ENCODE data around the gene SCAI. TPM values are rescaled to one million over a fixed set of nuclear protein-coding genes. Genes with fewer than 3 reads are reported as not detected.

SCAI gene
- total RNA-seq, 1 experiment from 2014 or later, result 15.5 TPM

DNA sequence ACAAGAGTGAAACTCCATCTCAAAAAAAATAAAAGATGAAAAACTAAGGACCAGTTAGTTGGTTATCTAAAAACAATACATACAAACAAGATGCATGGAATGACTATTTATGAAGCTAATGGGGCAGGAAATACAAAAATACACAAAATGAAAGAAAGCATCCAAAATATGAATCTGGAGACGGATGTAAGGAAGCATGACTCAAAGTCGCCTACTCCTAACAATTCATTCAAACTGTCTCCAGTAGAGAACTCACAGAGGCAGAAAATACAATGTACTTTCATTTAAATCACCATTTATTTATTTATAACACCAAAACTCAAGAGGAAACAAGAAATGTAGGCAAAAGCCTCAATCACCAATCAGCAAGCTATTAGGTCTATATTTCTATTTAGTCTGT lies 68.4 kb downstream of the SCAI start:
- WGBS (ENCODE audit: extremely low coverage, insufficient read length, low lambda C conversion rate), result no CpG with 5 or more reads among the region's 2 CpGs
- H3K56ac ChIP-seq (ENCODE audit: insufficient read length, low read depth, low read length), result no peak overlapping the region
- no peak overlapping the region; a peak in 1 of 7 replicates for H3K27ac Mint-ChIP-seq

More for the DNA sequence above, 68.4 kb downstream of the SCAI start:
- no peak overlapping the region for H4K8ac ChIP-seq (replicated peaks; ENCODE audit: insufficient read length, low read depth, low read length)
- H2BK12ac ChIP-seq (ENCODE audit: insufficient read length, low read depth, low read length), result no peak overlapping the region
- no peak overlapping the region for H3K4ac ChIP-seq (ENCODE audit: low read depth, low read length)
- DNase-seq, result no peak
- no peaks in the 10 kb centered on the region for H3K79me2 ChIP-seq (ENCODE audit: insufficient read depth, low read length)
- H3K4me1 ChIP-seq (ENCODE audit: insufficient read depth, low read length), result no peaks in the 10 kb centered on the region
- TF ChIP-seq CTCF (conservative IDR thresholded peaks at IDR 0.05), result no peak
- no peak overlapping the region for H4K91ac ChIP-seq (ENCODE audit: insufficient read length, low read depth, low read length)
- no peak overlapping the region for H3K9ac ChIP-seq (ENCODE audit: extremely low read depth, insufficient read length, low read length)
- no peak overlapping the region for H3K23ac ChIP-seq (ENCODE audit: insufficient read length, low read depth, low read length)
- no peaks in the 10 kb centered on the region for H3K23me2 ChIP-seq (ENCODE audit: insufficient read length, low read depth, low read length, poor library complexity, severe bottlenecking)
- no peak overlapping the region for H3K4me2 ChIP-seq (ENCODE audit: insufficient read depth, insufficient read length, low read length)
- H2AK5ac ChIP-seq (ENCODE audit: insufficient read length, low read length), result no peak overlapping the region
- H3K27me3 Mint-ChIP-seq (ENCODE audit: low read depth), result no peaks in the 10 kb centered on the region
- no peak overlapping the region for H3T11ph ChIP-seq (ENCODE audit: low read length)
- no peaks in the 10 kb centered on the region for H3K79me1 ChIP-seq (ENCODE audit: insufficient read depth, low read depth, low read length, poor library complexity, severe bottlenecking)
- peaks cover 0 to 3% (median 0%) of the 10 kb centered on the region in 3 experiments; a peak in 2 of 7 replicates for H3K36me3 Mint-ChIP-seq (ENCODE audit: insufficient read depth in 1 of 3, low read depth in 3 of 3)
- no peaks in the 10 kb centered on the region for H3K4me1 Mint-ChIP-seq
- H2BK5ac ChIP-seq (ENCODE audit: insufficient read length, low read length), result no peak overlapping the region
- no peaks in the 10 kb centered on the region for H3K9me3 ChIP-seq (ENCODE audit: control insufficient read depth, low read depth, low read length)
- H3K27ac ChIP-seq (ENCODE audit: insufficient read length, low read depth, low read length), result no peak overlapping the region
- no peak overlapping the region for H3K4me3 Mint-ChIP-seq
- no peaks in the 10 kb centered on the region for H4K20me1 ChIP-seq (ENCODE audit: control insufficient read depth, insufficient read depth, insufficient read length)
- no peaks in the 10 kb centered on the region for H3K27me3 ChIP-seq (ENCODE audit: insufficient read depth, low read length)
- no peak overlapping the region for H2BK120ac ChIP-seq (ENCODE audit: low read depth, low read length, poor library complexity, severe bottlenecking)
- no peak overlapping the region for H4K5ac ChIP-seq (ENCODE audit: insufficient read length, low read depth, low read length)
- no peak overlapping the region for H2BK15ac ChIP-seq (ENCODE audit: low read depth, low read length)
- H3K14ac ChIP-seq (ENCODE audit: insufficient read depth, low read length), result no peak overlapping the region
- H2BK20ac ChIP-seq (ENCODE audit: low read depth, low read length, poor library complexity, severe bottlenecking), result no peak overlapping the region
- H3K9me3 Mint-ChIP-seq, result no peaks in the 10 kb centered on the region; a peak in 1 of 5 replicates
- H2AFZ ChIP-seq (ENCODE audit: low read length), result no peak overlapping the region
- H3K18ac ChIP-seq (ENCODE audit: insufficient read length, low read depth, low read length), result no peak overlapping the region

Data from H9 (cell line).